ENCODE measurements around the gene NAALADL2.
"Not testable (repeated sequence)": the region's sequence is repeated elsewhere in the genome, so short reads cannot be mapped to it uniquely, and the experiment has no call there.

GRCh38 chr3:175829809-175830208, 970.7 kb downstream of the NAALADL2 start:
- TF ChIP-seq CTCF (IDR thresholded peaks at IDR 0.05 in 4 of 5, conservative IDR thresholded peaks at IDR 0.05 in 1 of 5); POLR2A (IDR thresholded peaks at IDR 0.05): not testable (repeated sequence)

All from gastrocnemius medialis (tissue), 4 donors.